WTC11 (cell line): ENCODE measurements around the gene MECP2.

Experiments
- GABPB1 ChIP-seq: sonication (generic); formaldehyde crosslinking; IDR thresholded peaks from 2 replicates; pipeline ENCODE4 v1.8.1; 2023; ENCODE audit warnings: mild to moderate bottlenecking, missing genetic modification reagents
- TF ChIP-seq, protein P1 (sequence below): fragments of 200-600 bp; IDR thresholded peaks from 2 replicates; pipeline ENCODE4 v1.8.0; 2022; ENCODE audit warnings: antibody characterized with exemption

DNA sequence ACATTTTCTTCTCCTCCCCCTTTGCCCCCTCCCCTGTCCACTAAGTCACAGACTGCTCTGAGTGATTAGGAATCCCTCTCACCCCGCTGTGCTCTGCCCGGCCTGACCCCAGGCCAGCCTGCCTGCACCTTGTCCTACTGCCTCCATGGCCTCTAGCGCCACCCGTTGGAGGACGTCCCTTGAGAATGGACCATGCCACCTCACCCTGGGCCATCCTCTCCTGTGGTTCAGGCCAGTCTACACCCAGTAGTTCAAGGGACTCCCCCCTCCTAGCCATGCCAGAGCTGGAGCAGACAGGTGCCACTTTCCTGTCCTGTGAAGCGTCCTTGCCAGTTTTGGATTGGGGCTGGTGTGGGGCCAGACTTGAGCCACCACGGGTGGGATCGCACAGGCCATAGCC, 68.1 kb downstream of the MECP2 start:
- TF ChIP-seq, protein P1, sequence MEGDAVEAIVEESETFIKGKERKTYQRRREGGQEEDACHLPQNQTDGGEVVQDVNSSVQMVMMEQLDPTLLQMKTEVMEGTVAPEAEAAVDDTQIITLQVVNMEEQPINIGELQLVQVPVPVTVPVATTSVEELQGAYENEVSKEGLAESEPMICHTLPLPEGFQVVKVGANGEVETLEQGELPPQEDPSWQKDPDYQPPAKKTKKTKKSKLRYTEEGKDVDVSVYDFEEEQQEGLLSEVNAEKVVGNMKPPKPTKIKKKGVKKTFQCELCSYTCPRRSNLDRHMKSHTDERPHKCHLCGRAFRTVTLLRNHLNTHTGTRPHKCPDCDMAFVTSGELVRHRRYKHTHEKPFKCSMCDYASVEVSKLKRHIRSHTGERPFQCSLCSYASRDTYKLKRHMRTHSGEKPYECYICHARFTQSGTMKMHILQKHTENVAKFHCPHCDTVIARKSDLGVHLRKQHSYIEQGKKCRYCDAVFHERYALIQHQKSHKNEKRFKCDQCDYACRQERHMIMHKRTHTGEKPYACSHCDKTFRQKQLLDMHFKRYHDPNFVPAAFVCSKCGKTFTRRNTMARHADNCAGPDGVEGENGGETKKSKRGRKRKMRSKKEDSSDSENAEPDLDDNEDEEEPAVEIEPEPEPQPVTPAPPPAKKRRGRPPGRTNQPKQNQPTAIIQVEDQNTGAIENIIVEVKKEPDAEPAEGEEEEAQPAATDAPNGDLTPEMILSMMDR, result no peak
- TF ChIP-seq GABPB1 (CRISPR knock-in tag), result no peak
